Psoas muscle (tissue), 8 donors: Measurements from ENCODE around the gene CHST6. TPM values are rescaled to one million over a fixed set of nuclear protein-coding genes. Genes with fewer than 3 reads are reported as not detected.
"Not testable (repeated sequence)": the region's sequence is repeated elsewhere in the genome, so short reads cannot be mapped to it uniquely, and the experiment has no call there.

Experiments
- ATAC-seq, 4 donors: fragments of 200-7000 bp; cut with Tn5 transposase; one replicate each; pipeline ENCODE4 v1.9.1; 2020; ENCODE audit warnings: moderate library complexity in 3 of 4, mild to moderate bottlenecking in 2 of 4
- DNase-seq, 2 donors: peaks; one replicate each; pipeline ENCODE4 v3.0.0-alpha.2; 2020
- H3K27ac ChIP-seq: fragments of 200-600 bp; one replicate; pipeline ENCODE4 v1.8.0; 2022
- H3K27me3 ChIP-seq, 3 donors: fragments of 200-600 bp in 1 of 3; one replicate each; pipeline versions ENCODE4 v1.6.1 to v1.8.0; 2013 to 2022; ENCODE audit warnings: low read length in 2 of 3, mild to moderate bottlenecking in 2 of 3, moderate library complexity in 1 of 3; ENCODE audit not compliant: insufficient read depth in 3 of 3
- H3K36me3 ChIP-seq, 2 donors: fragments of 200-600 bp in 1 of 2; one replicate each; pipeline versions ENCODE4 v1.6.1 to v1.8.0; 2013 to 2022; ENCODE audit warnings: low read depth in 1 of 2, mild to moderate bottlenecking in 1 of 2, moderate library complexity in 1 of 2; ENCODE audit not compliant: insufficient read depth in 1 of 2
- H3K4me1 ChIP-seq: fragments of 200-600 bp; one replicate; pipeline ENCODE4 v1.8.0; 2022
- H3K4me3 ChIP-seq: fragments of 200-600 bp; one replicate; pipeline ENCODE4 v1.8.0; 2022; ENCODE audit warnings: mild to moderate bottlenecking
- H3K9me3 ChIP-seq: fragments of 200-600 bp; one replicate; pipeline ENCODE4 v1.8.0; 2022
- CTCF ChIP-seq: fragments of 200-600 bp; IDR thresholded peaks from one replicate; pipeline ENCODE4 v1.8.0; 2022; ENCODE audit warnings: antibody characterized with exemption
- WGBS, 3 donors: extraction: QIAGEN DNeasy Blood & Tissue Kit; methylation state at CpG; one replicate each; pipeline versions ENCODE4 v1.1.6 to v1.1.7; 2013; 5-methylcytosine and 5-hydroxymethylcytosine counted together
- intact Hi-C, 2 donors: fragments of 100-400 bp; cut with DNase I; formaldehyde crosslinking; loops; one replicate each; pipeline versions ENCODE4 v1.11.0 to v1.14.2; 2022
- long read RNA-seq, 2 donors: library from polyadenylated mRNA; unstranded; transcript quantifications; one replicate each; pipeline ENCODE4 v2.0.0, GENCODE V29; 2021
- polyA plus RNA-seq, 3 donors: library from polyadenylated mRNA; stranded (reverse); fragments of 200-250 nt; gene quantifications; one replicate each; pipeline ENCODE4 v1.2.3, GENCODE V29; 2013
- total RNA-seq, 4 donors: library from RNA; stranded (reverse); fragmentation: NEBNext Ultra II Directional in 2 of 4; extraction: Animal tissue kit (Norgen Biotek cat#: 25700) in 2 of 4; gene quantifications; one replicate each; pipeline versions ENCODE4 v1.2.1 to v1.2.4, GENCODE V29; 2021 to 2023
- donor health status: healthy with polysubstance abuse.
- donor health status: DM: no; HTN: no; CAD: no; lungs with moderate emphysema.
- donor health status: Bipolar disorder and iron deficiency.
- donor health status: healthy.
- donor health status: DM: yes; HTN: yes; CAD: no.
- donor health status: DM: no; HTN: no; CAD: no.
- donor health status: DM: no; HTN: no; CAD: no.
- donor health status: DM: yes; HTN: yes; CAD: no.

CHST6 gene
- total RNA-seq, result under 1 TPM; 0.04 to 0.20 (median 0.15) TPM
- polyA plus RNA-seq, result 1 to 10 TPM in 1 of 3 donors, under 1 TPM in 2; 0.01 to 5.8 (median 0.08) TPM
- long read RNA-seq, donor 1, result 0 reads
- long read RNA-seq, donor 2, result 0 reads

GRCh38 chr16:75495076-75495674 is at the start of gene CHST6:
TSS of gene CHST6 (minus strand) at chr16:75495441. CDS start at chr16:75479828, 15,613 bp downstream.
- TF ChIP-seq CTCF, result no peak

GRCh38 chr16:75542462-75542861 is 47.2 kb upstream of the CHST6 start:
- H3K36me3 ChIP-seq, result peaks cover 0 to 13% of the 10 kb centered on the region in 2 donors
- H3K4me1 ChIP-seq, DNase-seq, H3K27ac ChIP-seq, H3K27me3 ChIP-seq, H3K4me3 ChIP-seq, ATAC-seq, H3K9me3 ChIP-seq, intact Hi-C loops: not testable (repeated sequence)
- WGBS, 3 donors, result 92 to 95% (median 93%) methylated on average over 8 of the region's 8 CpGs

More at GRCh38 chr16:75495076-75495674, at the start of gene CHST6:
- Histone ChIP-seq H3K27me3 (peaks cover 0 to 25% (median 3%) of the 10 kb centered on the region in 3 donors), H3K4me1 (peaks cover 4% of the 10 kb centered on the region), H3K36me3 (no peaks in the 10 kb centered on the region), H3K9me3 (no peaks in the 10 kb centered on the region), H3K27ac (no peak within 1 kb of the TSS), H3K4me3 (peak within 1 kb of the TSS; percentile 45)
- intact Hi-C loops, result no loop called here
- 3 to 5% (median 4%) methylated on average over 34 to 43 of the region's 43 CpGs for WGBS, 3 donors
- ATAC-seq (peak; percentile 13 to 52 (median 42)), DNase-seq (peak in 1 of 2 donors; percentile 33)

- no peak for TF ChIP-seq CTCF
- ATAC-seq (no peak), DNase-seq (no peak)
- WGBS, 3 donors, result 92 to 94% (median 93%) methylated on average over 5 of the region's 5 CpGs
- no peaks in the 10 kb centered on the region for H3K9me3 ChIP-seq
- H3K27me3 ChIP-seq, result no peaks in the 10 kb centered on the region
- no peaks in the 10 kb centered on the region for H3K4me1 ChIP-seq
- no peak overlapping the region for H3K4me3 ChIP-seq
- peaks cover 0 to 13% of the 10 kb centered on the region in 2 donors for H3K36me3 ChIP-seq
- no peak overlapping the region for H3K27ac ChIP-seq
- intact Hi-C loops, result no loop called here
These were observed 46.0 kb upstream of the CHST6 start for GRCh38 chr16:75541236-75541635.

GRCh38 chr16:75538882-75539565 is 43.8 kb upstream of the CHST6 start:
- peak; percentile 89 to 94 (median 93) for ATAC-seq
- 48 to 63% (median 53%) methylated on average over 5 to 7 of the region's 10 CpGs for WGBS, 3 donors

GRCh38 chr16:75537776-75538175 is 42.5 kb upstream of the CHST6 start:
- no peaks in the 10 kb centered on the region for H3K4me1 ChIP-seq
- intact Hi-C loops, result no loop called here
- 84 to 96% (median 90%) methylated on average over 4 of the region's 4 CpGs for WGBS, 3 donors
- peaks cover 0 to 5% of the 10 kb centered on the region in 2 donors for H3K36me3 ChIP-seq
- no peaks in the 10 kb centered on the region for H3K9me3 ChIP-seq
- TF ChIP-seq CTCF, result no peak
- H3K27ac ChIP-seq, result no peak overlapping the region
- no peak overlapping the region for H3K4me3 ChIP-seq
- DNase-seq (no peak), ATAC-seq (no peak)
- H3K27me3 ChIP-seq, result no peaks in the 10 kb centered on the region

More at GRCh38 chr16:75538882-75539565, 43.8 kb upstream of the CHST6 start:
- H3K4me3 ChIP-seq, H3K36me3 ChIP-seq, H3K27me3 ChIP-seq, H3K9me3 ChIP-seq, H3K4me1 ChIP-seq, H3K27ac ChIP-seq, intact Hi-C loops, DNase-seq: not testable (repeated sequence)
